Urinary bladder (tissue), 4 donors: Measurements from ENCODE around the gene PPP2R5C. TPM values are rescaled to one million over a fixed set of nuclear protein-coding genes. Genes with fewer than 3 reads are reported as not detected.
A peak's percentile ranks its signal among the peaks of the same experiment; 100 is the strongest.

ENCODE experiments used
- DNase-seq: peaks from one replicate; pipeline ENCODE4 v3.0.0-alpha.2; 2015; ENCODE audit errors: extremely low spot score
- H3K27ac ChIP-seq: one replicate; pipeline ENCODE4 v1.5.1; 2013; ENCODE audit warnings: low read depth, mild to moderate bottlenecking, moderate library complexity
- H3K36me3 ChIP-seq: one replicate; pipeline ENCODE4 v1.6.1; 2013; ENCODE audit warnings: mild to moderate bottlenecking, moderate library complexity; ENCODE audit not compliant: insufficient read depth
- H3K4me1 ChIP-seq: one replicate; pipeline ENCODE4 v1.6.1; 2013; ENCODE audit warnings: mild to moderate bottlenecking, moderate library complexity; ENCODE audit not compliant: insufficient read depth
- H3K4me3 ChIP-seq: one replicate; pipeline ENCODE4 v1.5.1; 2013; ENCODE audit warnings: low read depth, low read length
- WGBS: extraction: QIAGEN DNeasy Blood & Tissue Kit; methylation state at CpG from one replicate; pipeline ENCODE4 v1.1.7; 2013; 5-methylcytosine and 5-hydroxymethylcytosine counted together
- polyA plus RNA-seq: library from polyadenylated mRNA; stranded (reverse); fragments of 200-250 nt; gene quantifications from one replicate; pipeline ENCODE4 v1.2.3, GENCODE V29; 2013
- total RNA-seq: library from RNA; depleted of rRNA; stranded (reverse); fragments of >200 nt; gene quantifications from one replicate; pipeline ENCODE4 v1.2.3, GENCODE V29; 2014
- donor health status: healthy with polysubstance abuse.
- donor health status: healthy.

The PPP2R5C gene
- total and polyA plus RNA-seq, 2 donors: 85.4 to 118 TPM

- WGBS: 69% methylated on average over 7 of the region's 7 CpGs
- H3K27ac ChIP-seq: no peak overlapping the region
These were observed 51.8 kb downstream of the PPP2R5C start for GRCh38 chr14:101813171-101813759.

GRCh38 chr14:101813833-101814232, 52.3 kb downstream of the PPP2R5C start:
- Histone ChIP-seq H3K4me1 (no peaks in the 10 kb centered on the region), H3K36me3 (no peaks in the 10 kb centered on the region), H3K4me3 (no peak overlapping the region), H3K27ac (no peak overlapping the region)
- DNase-seq: no peak
- WGBS: 91% methylated on average over 1 of the region's 1 CpG

More at GRCh38 chr14:101813171-101813759, 51.8 kb downstream of the PPP2R5C start:
- no peaks in the 10 kb centered on the region for H3K36me3 ChIP-seq
- no peak for DNase-seq
- no peaks in the 10 kb centered on the region for H3K4me1 ChIP-seq
- H3K4me3 ChIP-seq: no peak overlapping the region

GRCh38 chr14:101814934-101815333, 53.4 kb downstream of the PPP2R5C start:
- Histone ChIP-seq H3K36me3 (no peaks in the 10 kb centered on the region), H3K4me3 (no peak overlapping the region), H3K4me1 (no peaks in the 10 kb centered on the region), H3K27ac (no peak overlapping the region)
- no peak for DNase-seq
- 75% methylated on average over 5 of the region's 5 CpGs for WGBS

GRCh38 chr14:101815994-101816393, 54.5 kb downstream of the PPP2R5C start:
- H3K4me1 ChIP-seq: no peaks in the 10 kb centered on the region
- no peak overlapping the region for H3K27ac ChIP-seq
- WGBS: 86% methylated on average over 10 of the region's 10 CpGs
- no peaks in the 10 kb centered on the region for H3K36me3 ChIP-seq
- no peak for DNase-seq
- no peak overlapping the region for H3K4me3 ChIP-seq

GRCh38 chr14:101817501-101818001, 56.0 kb downstream of the PPP2R5C start:
- no peak overlapping the region for H3K4me3 ChIP-seq
- no peak for DNase-seq
- H3K27ac ChIP-seq: no peak overlapping the region
- H3K4me1 ChIP-seq: no peaks in the 10 kb centered on the region
- no peaks in the 10 kb centered on the region for H3K36me3 ChIP-seq
- WGBS: 65% methylated on average over 11 of the region's 11 CpGs

DNA sequence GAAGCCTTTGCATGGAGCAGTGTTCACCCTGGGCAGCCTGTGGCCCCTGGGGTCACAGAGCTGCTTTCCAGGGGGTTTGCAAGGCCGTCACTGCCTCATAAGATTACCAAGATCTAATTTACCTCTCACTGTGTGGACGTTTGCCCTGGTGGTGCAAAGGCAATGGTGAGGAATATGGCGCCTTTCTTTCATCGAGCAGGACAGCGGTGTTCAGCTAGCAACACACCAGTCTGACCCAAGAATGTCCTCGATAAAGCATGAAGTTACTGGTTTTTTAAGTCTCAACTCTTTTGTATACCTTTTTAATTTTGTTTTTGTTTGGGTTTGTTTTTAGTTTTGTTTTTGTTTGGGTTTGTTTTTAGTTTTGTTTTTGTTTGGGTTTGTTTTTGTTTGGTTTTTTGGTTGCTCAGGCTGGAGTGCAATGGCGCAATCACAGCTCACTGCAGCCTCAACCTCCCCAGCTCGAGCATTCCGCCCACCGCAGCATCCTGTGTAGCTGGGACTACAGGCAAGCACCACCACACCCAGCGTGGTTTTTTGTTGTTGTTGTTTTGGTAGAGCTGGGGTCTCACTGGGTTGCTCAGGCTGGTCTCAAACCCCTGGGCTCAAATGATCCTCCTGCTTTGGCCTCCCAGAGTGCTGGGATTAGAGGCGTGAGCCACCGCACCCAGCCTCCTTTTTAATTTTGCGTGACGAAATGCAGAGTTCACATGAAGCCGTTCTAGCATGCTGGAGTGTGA, 57.9 kb downstream of the PPP2R5C start:
- H3K36me3 ChIP-seq: no peaks in the 10 kb centered on the region
- no peak for DNase-seq
- WGBS: 91% methylated on average over 16 of the region's 16 CpGs
- no peak overlapping the region for H3K4me3 ChIP-seq
- H3K27ac ChIP-seq: no peak overlapping the region
- no peaks in the 10 kb centered on the region for H3K4me1 ChIP-seq

DNA sequence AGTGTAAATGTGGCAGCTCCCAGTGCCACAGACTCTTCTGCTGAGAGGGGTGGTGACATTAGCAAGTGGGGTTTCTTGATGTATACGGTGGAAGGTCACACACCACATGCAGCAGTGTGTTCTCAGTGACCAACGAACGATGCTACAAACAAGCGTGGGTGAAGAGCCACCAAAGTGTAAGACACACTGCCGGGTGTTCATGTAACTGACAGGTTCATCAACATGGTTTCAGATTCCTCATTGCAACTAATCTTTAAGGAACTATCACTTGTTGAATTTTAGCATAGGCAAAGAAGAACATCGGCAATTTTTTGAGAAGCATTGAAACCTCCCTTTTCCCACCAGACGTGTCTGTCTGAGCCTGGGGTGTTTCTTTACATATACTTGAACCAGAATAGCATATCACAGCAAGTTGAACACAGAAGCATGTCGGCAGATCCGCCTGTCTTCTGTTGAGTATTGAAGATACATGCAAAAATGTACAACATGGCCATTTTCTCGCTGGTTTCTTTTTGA, 58.8 kb downstream of the PPP2R5C start:
- Histone ChIP-seq H3K36me3 (no peaks in the 10 kb centered on the region), H3K4me1 (no peaks in the 10 kb centered on the region), H3K27ac (no peak overlapping the region), H3K4me3 (no peak overlapping the region)
- WGBS: 86% methylated on average over 10 of the region's 10 CpGs
- DNase-seq: no peak

GRCh38 chr14:101821528-101821927, 60.0 kb downstream of the PPP2R5C start:
- Histone ChIP-seq H3K4me1 (no peaks in the 10 kb centered on the region), H3K27ac (no peak overlapping the region), H3K36me3 (no peaks in the 10 kb centered on the region), H3K4me3 (no peak overlapping the region)
- 91% methylated on average over 11 of the region's 11 CpGs for WGBS
- DNase-seq: no peak

DNA sequence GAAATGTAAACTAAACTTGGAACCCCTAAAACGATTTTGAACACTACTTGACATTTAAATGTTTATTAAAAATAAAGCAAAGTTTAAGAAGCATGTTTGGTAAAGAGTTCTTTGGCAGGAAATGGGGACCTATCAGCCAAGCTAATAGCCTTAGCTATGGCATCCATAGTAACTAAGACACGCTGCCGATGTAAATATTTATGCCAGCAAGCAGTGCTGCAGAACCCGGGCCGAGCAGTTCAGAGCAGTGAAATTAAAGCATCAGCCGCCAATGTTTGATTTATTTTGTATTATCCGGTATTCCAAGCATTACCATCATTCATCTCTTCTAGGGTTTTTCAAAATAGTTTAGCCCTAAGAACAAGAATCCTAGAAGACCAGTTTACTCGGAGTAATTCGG, 61.6 kb downstream of the PPP2R5C start:
- Histone ChIP-seq H3K4me1 (no peaks in the 10 kb centered on the region), H3K36me3 (no peaks in the 10 kb centered on the region), H3K27ac (peak overlapping the region; percentile 60), H3K4me3 (peak overlapping the region; percentile 21)
- 17% methylated on average over 9 of the region's 9 CpGs for WGBS
- no peak for DNase-seq

DNA sequence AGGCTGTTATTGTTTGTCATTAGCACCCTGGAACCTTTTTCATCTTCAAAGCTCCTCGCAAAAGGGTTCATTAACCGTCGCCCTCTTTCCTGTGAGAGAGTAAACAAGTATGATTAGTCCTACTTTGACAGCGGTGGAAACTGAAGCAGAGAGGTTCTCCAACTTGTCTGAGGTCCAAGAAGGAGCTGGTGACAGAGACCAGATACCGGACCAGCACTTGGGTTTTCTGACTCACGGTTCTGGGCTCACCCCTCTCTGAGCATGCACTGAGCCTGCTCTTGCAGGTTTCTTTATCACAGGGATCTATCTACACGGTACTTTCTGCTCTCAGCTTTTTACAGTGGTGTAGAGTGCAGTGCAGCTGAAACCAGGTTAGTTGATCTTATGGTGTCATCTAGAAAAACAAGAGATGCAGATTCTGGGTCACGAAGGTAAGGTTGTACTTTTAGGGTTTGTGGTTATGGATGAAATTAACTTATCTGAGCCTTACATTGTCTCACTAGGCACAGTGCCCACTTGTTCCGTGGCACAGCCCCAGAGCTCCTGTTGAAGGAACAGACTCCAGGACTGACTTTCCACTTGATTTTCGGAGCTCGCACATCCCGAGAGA, 62.1 kb downstream of the PPP2R5C start:
- H3K4me3 ChIP-seq: peak overlapping the region; percentile 21
- DNase-seq: no peak
- WGBS: 21% methylated on average over 12 of the region's 12 CpGs
- H3K4me1 ChIP-seq: no peaks in the 10 kb centered on the region
- H3K36me3 ChIP-seq: no peaks in the 10 kb centered on the region
- H3K27ac ChIP-seq: peak overlapping the region; percentile 60

- Histone ChIP-seq H3K4me3 (no peak overlapping the region), H3K27ac (peak overlapping the region; percentile 89), H3K4me1 (peaks cover 2% of the 10 kb centered on the region), H3K36me3 (no peaks in the 10 kb centered on the region)
- DNase-seq: no peak
- 37% methylated on average over 3 of the region's 3 CpGs for WGBS
These were observed 62.8 kb downstream of the PPP2R5C start for GRCh38 chr14:101824339-101824727.

GRCh38 chr14:101825797-101826196, 64.3 kb downstream of the PPP2R5C start:
- WGBS: 85% methylated on average over 3 of the region's 3 CpGs
- no peak for DNase-seq
- H3K36me3 ChIP-seq: no peaks in the 10 kb centered on the region
- H3K27ac ChIP-seq: no peak overlapping the region
- H3K4me1 ChIP-seq: peaks cover 2% of the 10 kb centered on the region
- H3K4me3 ChIP-seq: no peak overlapping the region

- no peaks in the 10 kb centered on the region for H3K36me3 ChIP-seq
- H3K4me1 ChIP-seq: peaks cover 2% of the 10 kb centered on the region
- no peak overlapping the region for H3K27ac ChIP-seq
These were observed 64.8 kb downstream of the PPP2R5C start for GRCh38 chr14:101826351-101826750.

GRCh38 chr14:101827286-101827685, 65.8 kb downstream of the PPP2R5C start:
- no peaks in the 10 kb centered on the region for H3K36me3 ChIP-seq
- 84% methylated on average over 3 of the region's 3 CpGs for WGBS
- no peak overlapping the region for H3K27ac ChIP-seq
- peaks cover 2% of the 10 kb centered on the region for H3K4me1 ChIP-seq
- no peak overlapping the region for H3K4me3 ChIP-seq
- no peak for DNase-seq

More at GRCh38 chr14:101826351-101826750, 64.8 kb downstream of the PPP2R5C start:
- no peak for DNase-seq
- no peak overlapping the region for H3K4me3 ChIP-seq
